BLaER1 treated with 17β-estradiol and CSF1 and Interleukin-3, amounts not matched to agents 10 nM and 100 nM (cell line): ENCODE data around the gene RMI1.

Source experiments
- H3K27ac ChIP-seq, 11 experiments: shearing (Covaris generic); formaldehyde crosslinking; 2 replicates each; pipeline ENCODE4 v1.8.1; 2022
- H3K27me3 ChIP-seq, 11 experiments: shearing (Covaris generic); formaldehyde crosslinking; 2 replicates each; pipeline ENCODE4 v1.8.1; 2022
- H3K36me3 ChIP-seq, 11 experiments: shearing (Covaris generic); formaldehyde crosslinking; 2 replicates each; pipeline ENCODE4 v1.8.1; 2022
- H3K4me1 ChIP-seq, 10 experiments: shearing (Covaris generic); formaldehyde crosslinking; 2 replicates each; pipeline ENCODE4 v1.8.1; 2022
- H3K4me2 ChIP-seq, 11 experiments: shearing (Covaris generic); formaldehyde crosslinking; 2 replicates each; pipeline ENCODE4 v1.8.1; 2022
- H3K4me3 ChIP-seq, 10 experiments: shearing (Covaris generic); formaldehyde crosslinking; 2 replicates each; pipeline ENCODE4 v1.8.1; 2022
- H3K9ac ChIP-seq, 11 experiments: shearing (Covaris generic); formaldehyde crosslinking; 2 replicates each; pipeline ENCODE4 v1.8.1; 2022
- H3K9me3 ChIP-seq, 11 experiments: shearing (Covaris generic); formaldehyde crosslinking; replicated peaks in 1 of 11; 2 replicates each; pipeline ENCODE4 v1.8.1; 2022
- H4K20me1 ChIP-seq, 11 experiments: shearing (Covaris generic); formaldehyde crosslinking; 2 replicates each; pipeline ENCODE4 v1.8.1; 2022
- Cebpa-rat ChIP-seq, 11 experiments: shearing (Covaris generic); IDR thresholded peaks; 2 replicates each; pipeline ENCODE4 v1.8.1; 2022

Gene RMI1

DNA sequence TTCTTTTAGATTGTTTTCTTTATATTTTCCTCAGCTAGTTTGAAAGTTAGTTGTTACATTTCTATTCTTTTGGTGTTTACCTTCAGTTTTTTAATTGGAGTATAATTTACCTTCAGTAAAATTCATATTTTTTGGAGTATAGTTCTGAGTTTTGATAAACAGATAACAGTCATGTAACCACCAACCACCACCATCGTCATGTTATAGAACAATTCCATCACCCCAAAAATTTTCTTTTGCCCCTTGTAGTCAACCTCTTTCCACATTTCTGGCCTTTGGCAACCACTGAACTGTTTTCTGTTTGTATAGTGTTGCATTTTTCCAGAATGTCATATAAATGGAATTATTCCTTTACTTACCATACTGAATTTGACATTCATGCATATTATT, 6.8 kb downstream of the RMI1 start:
- Histone ChIP-seq H3K27me3 (no peaks in the 10 kb centered on the region), H3K36me3 (peaks cover 22 to 65% (median 48%) of the 10 kb centered on the region in 11 experiments), H4K20me1 (peaks cover 0 to 38% (median 13%) of the 10 kb centered on the region in 11 experiments; a peak in 11 of 22 replicates), H3K27ac (no peak overlapping the region), H3K9ac (no peak overlapping the region), H3K9me3 (peaks cover 0 to 10% (median 0%) of the 10 kb centered on the region in 11 experiments; a peak in 3 of 22 replicates), H3K4me2 (peak overlapping the region in 3 of 11 experiments; percentile 7 to 36 (median 30); a peak in 2 of 22 replicates), H3K4me1 (peaks cover 24 to 43% (median 38%) of the 10 kb centered on the region in 10 experiments), H3K4me3 (no peak overlapping the region)
- no peak for TF ChIP-seq Cebpa-rat (IDR thresholded peaks at IDR 0.05)

DNA sequence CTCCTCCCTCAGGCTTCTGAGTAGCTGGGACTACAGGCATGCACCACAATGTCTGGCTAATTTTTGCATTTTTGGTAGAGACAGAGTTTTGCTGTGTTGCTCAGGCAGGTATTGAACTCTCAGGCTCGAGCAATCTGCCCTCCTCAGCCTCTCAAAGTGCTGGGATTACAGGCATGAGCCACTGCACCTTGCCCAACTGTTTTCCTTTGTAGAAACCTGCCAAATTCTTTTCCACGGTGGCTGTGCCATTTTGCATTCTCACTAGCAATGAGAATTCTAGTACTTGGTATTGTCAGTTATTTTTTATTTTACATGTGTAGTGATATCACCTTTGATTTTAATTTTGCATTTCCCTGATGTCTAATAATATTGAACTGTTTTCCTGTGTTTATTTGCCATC, 7.8 kb downstream of the RMI1 start:
- H3K27ac ChIP-seq: no peak overlapping the region
- H3K4me1 ChIP-seq: peaks cover 16 to 33% (median 27%) of the 10 kb centered on the region in 10 experiments
- H3K9me3 ChIP-seq: peaks cover 0 to 10% (median 0%) of the 10 kb centered on the region in 11 experiments; a peak in 3 of 22 replicates
- no peak overlapping the region for H3K4me3 ChIP-seq
- H3K36me3 ChIP-seq: peaks cover 24 to 74% (median 51%) of the 10 kb centered on the region in 11 experiments
- no peak overlapping the region for H3K4me2 ChIP-seq
- H4K20me1 ChIP-seq: peaks cover 0 to 38% (median 13%) of the 10 kb centered on the region in 11 experiments; a peak in 11 of 22 replicates
- no peak for TF ChIP-seq Cebpa-rat (IDR thresholded peaks at IDR 0.05)
- no peak overlapping the region for H3K9ac ChIP-seq
- no peaks in the 10 kb centered on the region for H3K27me3 ChIP-seq

DNA sequence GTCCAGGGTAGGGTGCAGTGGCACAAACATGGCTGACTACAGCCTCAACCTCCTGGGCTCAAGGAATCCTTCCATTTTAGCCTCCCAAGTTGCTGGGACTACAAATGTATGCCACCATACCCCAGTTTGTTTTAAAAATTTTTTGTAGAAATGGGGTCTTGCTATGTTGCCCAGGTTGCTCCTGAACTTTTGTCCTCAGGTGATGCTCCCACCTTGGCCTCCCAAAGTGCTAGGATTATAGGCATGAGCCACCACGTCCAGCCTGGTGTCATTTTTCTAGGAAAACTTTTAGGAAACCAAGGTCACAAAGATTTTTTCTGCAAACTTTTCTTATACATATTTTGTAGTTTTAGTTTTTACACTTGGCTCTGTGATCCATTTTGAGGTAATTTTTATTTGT, 10.8 kb downstream of the RMI1 start:
- H3K27ac ChIP-seq: no peak overlapping the region
- H3K27me3 ChIP-seq: no peaks in the 10 kb centered on the region
- peaks cover 29 to 95% (median 75%) of the 10 kb centered on the region in 11 experiments for H3K36me3 ChIP-seq
- H3K4me2 ChIP-seq: no peak overlapping the region
- peaks cover 0 to 10% (median 0%) of the 10 kb centered on the region in 11 experiments; a peak in 3 of 22 replicates for H3K9me3 ChIP-seq
- H3K4me3 ChIP-seq: no peak overlapping the region
- H4K20me1 ChIP-seq: peaks cover 0 to 41% (median 13%) of the 10 kb centered on the region in 11 experiments; a peak in 13 of 22 replicates
- H3K9ac ChIP-seq: no peak overlapping the region
- TF ChIP-seq Cebpa-rat (IDR thresholded peaks at IDR 0.05): no peak
- peaks cover 0 to 10% (median 4%) of the 10 kb centered on the region in 10 experiments; a peak in 12 of 20 replicates for H3K4me1 ChIP-seq

DNA sequence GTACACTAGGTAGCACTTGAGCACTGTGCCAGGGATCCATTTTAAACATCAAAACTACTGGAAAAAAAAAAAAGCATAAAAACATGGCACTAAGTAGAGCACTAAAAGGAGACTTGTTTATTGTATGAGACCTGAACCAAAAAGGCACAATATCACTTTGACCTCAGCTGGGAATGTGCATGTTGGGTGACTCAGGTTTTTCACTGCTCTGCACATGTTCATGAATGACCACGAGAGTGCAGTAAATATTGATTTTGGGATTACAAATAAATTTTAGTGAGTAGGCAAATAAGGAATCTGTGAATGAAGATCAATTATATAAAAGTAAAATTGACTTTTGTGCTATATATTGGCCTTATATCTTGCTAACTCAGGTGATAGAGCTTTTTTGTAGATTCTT, 11.8 kb downstream of the RMI1 start:
- Histone ChIP-seq H4K20me1 (peaks cover 0 to 37% (median 9%) of the 10 kb centered on the region in 11 experiments; a peak in 9 of 22 replicates), H3K4me3 (no peak overlapping the region), H3K4me2 (no peak overlapping the region), H3K9ac (no peak overlapping the region), H3K27ac (no peak overlapping the region), H3K9me3 (peaks cover 0 to 10% (median 0%) of the 10 kb centered on the region in 11 experiments; a peak in 3 of 22 replicates), H3K27me3 (no peaks in the 10 kb centered on the region), H3K36me3 (peaks cover 29 to 99% (median 80%) of the 10 kb centered on the region in 11 experiments), H3K4me1 (no peaks in the 10 kb centered on the region)
- no peak for TF ChIP-seq Cebpa-rat (IDR thresholded peaks at IDR 0.05)

DNA sequence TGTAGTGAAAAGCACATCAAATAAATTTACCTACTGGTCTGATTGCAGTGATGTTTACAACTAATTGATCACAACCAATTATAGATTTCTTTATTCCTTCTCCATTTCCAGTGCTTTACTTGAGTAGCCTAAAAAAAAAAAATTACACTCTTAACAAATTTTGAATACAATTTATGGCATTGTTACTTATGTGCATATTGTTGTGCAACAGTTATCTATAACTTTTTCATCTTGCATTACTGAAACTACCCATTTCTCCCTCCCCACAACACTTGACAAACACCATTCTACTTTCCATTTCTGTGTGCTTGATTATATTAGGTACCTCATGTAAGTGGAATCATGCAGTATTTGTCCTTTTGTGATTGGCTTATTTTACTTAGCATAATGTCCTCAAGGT, 12.3 kb downstream of the RMI1 start:
- TF ChIP-seq Cebpa-rat (IDR thresholded peaks at IDR 0.05): no peak
- peaks cover 29 to 99% (median 80%) of the 10 kb centered on the region in 11 experiments for H3K36me3 ChIP-seq
- no peaks in the 10 kb centered on the region for H3K4me1 ChIP-seq
- peaks cover 0 to 37% (median 10%) of the 10 kb centered on the region in 11 experiments; a peak in 9 of 22 replicates for H4K20me1 ChIP-seq
- H3K27ac ChIP-seq: no peak overlapping the region
- H3K27me3 ChIP-seq: no peaks in the 10 kb centered on the region
- no peak overlapping the region for H3K9ac ChIP-seq
- H3K4me3 ChIP-seq: no peak overlapping the region
- H3K9me3 ChIP-seq: peaks cover 0 to 10% (median 0%) of the 10 kb centered on the region in 11 experiments; a peak in 3 of 22 replicates
- no peak overlapping the region for H3K4me2 ChIP-seq

DNA sequence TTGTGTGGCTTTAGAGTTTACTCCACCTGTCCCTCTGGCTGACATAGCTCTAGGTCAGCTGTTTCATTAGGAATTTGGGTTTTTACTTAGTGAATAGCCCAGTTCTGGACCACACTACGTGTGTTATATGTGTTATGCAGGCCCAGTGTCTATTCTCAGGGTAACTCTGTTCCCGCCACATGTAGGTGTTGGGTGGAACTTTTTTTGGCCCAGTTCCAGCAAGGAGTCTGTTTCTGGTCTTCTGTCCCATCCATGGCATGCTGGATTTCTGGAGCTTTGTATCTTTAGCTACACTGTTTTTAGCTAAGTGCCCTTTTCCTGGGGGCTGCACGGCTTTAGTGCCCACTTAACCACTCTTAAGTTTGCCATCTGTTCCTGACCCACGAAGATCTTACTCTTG, 15.5 kb downstream of the RMI1 start:
- Histone ChIP-seq H3K4me1 (peaks cover 0 to 7% (median 3%) of the 10 kb centered on the region in 10 experiments; a peak in 12 of 20 replicates), H3K9me3 (no peaks in the 10 kb centered on the region), H4K20me1 (peaks cover 0 to 31% (median 6%) of the 10 kb centered on the region in 11 experiments; a peak in 7 of 22 replicates), H3K9ac (no peak overlapping the region), H3K4me2 (no peak overlapping the region), H3K27me3 (no peaks in the 10 kb centered on the region), H3K4me3 (no peak overlapping the region), H3K27ac (no peak overlapping the region), H3K36me3 (peaks cover 16 to 95% (median 69%) of the 10 kb centered on the region in 11 experiments; a peak in 21 of 22 replicates)
- no peak for TF ChIP-seq Cebpa-rat (IDR thresholded peaks at IDR 0.05)

DNA sequence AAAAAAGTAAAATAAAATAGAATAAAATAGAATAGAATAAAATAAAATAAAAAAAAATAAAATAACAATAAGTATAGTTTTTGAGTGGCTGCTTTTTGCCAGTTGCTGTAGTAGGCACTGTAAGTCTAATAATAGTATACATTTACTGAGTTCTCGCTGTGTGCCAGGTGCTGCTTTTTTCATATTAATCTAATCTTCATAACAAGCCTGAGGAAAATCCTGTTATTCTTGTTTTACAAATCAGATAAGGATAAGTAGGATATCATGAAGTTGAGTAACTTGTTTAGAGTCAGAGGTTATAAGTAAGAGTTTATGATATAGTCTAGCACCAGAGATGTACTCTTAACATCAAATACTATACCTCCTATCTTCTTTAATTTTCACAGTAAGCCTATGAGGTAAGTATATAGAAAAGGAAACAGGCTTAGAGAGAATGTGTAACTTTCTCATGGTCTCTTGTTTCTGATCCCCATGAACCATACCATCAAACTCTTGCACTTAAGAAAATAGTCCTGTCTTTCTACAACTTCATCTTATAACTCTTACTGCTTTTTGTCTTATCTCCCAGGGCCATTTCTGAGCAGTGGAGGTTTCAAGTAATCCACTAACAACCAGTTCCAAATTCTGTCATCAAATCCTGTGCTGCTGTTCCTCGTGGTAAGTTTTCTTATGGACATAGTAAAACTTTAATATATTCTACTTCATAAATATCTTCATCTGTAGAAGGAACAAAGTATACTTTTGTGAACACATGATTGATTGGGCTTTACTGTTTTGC, 18.7 kb downstream of the RMI1 start:
- Histone ChIP-seq H3K4me2 (no peak overlapping the region), H3K9me3 (no peaks in the 10 kb centered on the region), H3K4me3 (no peak overlapping the region), H3K36me3 (peaks cover 10 to 96% (median 68%) of the 10 kb centered on the region in 11 experiments; a peak in 21 of 22 replicates), H3K27me3 (no peaks in the 10 kb centered on the region), H3K27ac (no peak overlapping the region), H3K4me1 (peaks cover 0 to 22% (median 16%) of the 10 kb centered on the region in 10 experiments; a peak in 16 of 20 replicates), H4K20me1 (peaks cover 0 to 28% (median 6%) of the 10 kb centered on the region in 11 experiments; a peak in 8 of 22 replicates), H3K9ac (no peak overlapping the region)
- no peak for TF ChIP-seq Cebpa-rat (IDR thresholded peaks at IDR 0.05)

DNA sequence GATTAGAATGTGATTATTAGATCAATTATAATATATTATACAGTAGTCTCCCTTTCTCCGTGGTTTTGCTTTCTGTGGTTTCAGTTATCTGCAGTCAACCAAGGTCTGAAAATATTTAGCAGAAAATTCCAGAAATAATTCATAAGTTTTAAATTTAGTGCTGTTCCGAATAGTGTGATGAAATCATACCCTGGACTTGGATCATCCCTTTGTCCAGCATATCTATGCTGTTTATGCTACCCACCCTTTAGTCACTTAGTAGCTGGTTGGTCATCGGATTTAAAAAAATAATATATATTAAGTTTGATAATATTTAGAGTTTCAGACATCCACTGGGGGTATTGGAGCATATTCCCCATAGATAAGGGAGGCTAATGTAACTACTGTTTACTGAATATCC, 19.6 kb downstream of the RMI1 start:
- Histone ChIP-seq H3K4me2 (no peak overlapping the region), H3K36me3 (peaks cover 16 to 96% (median 68%) of the 10 kb centered on the region in 11 experiments; a peak in 21 of 22 replicates), H4K20me1 (peaks cover 0 to 27% (median 5%) of the 10 kb centered on the region in 11 experiments; a peak in 8 of 22 replicates), H3K27ac (no peak overlapping the region), H3K9ac (no peak overlapping the region), H3K4me3 (no peak overlapping the region), H3K4me1 (peaks cover 0 to 22% (median 16%) of the 10 kb centered on the region in 10 experiments; a peak in 16 of 20 replicates), H3K9me3 (no peaks in the 10 kb centered on the region), H3K27me3 (no peaks in the 10 kb centered on the region)
- TF ChIP-seq Cebpa-rat (IDR thresholded peaks at IDR 0.05): no peak

DNA sequence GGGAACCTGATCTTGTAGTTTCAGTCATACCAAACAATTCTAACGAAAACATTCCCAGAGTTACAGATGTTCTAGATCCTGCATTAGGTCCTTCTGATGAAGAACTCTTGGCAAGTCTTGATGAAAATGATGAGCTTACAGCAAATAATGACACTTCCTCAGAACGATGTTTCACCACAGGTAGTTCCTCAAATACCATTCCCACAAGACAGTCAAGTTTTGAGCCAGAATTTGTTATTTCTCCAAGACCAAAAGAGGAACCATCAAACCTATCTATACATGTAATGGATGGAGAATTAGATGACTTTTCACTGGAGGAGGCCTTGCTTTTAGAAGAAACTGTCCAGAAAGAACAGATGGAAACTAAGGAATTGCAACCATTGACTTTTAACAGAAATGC, 21.0 kb downstream of the RMI1 start:
- Histone ChIP-seq H3K36me3 (peaks cover 16 to 96% (median 69%) of the 10 kb centered on the region in 11 experiments; a peak in 21 of 22 replicates), H3K4me1 (peaks cover 0 to 22% (median 16%) of the 10 kb centered on the region in 10 experiments; a peak in 16 of 20 replicates), H3K9me3 (no peaks in the 10 kb centered on the region), H3K9ac (no peak overlapping the region), H3K27me3 (no peaks in the 10 kb centered on the region), H3K4me3 (no peak overlapping the region), H3K4me2 (peak overlapping the region in 6 of 11 experiments; percentile 5 to 44 (median 28); a peak in 12 of 22 replicates), H4K20me1 (peaks cover 0 to 14% (median 0%) of the 10 kb centered on the region in 11 experiments; a peak in 7 of 22 replicates), H3K27ac (no peak overlapping the region)
- TF ChIP-seq Cebpa-rat (IDR thresholded peaks at IDR 0.05): no peak
